ENCODE data around the gene SCRT2. TPM values are rescaled to one million over a fixed set of nuclear protein-coding genes. Genes with fewer than 3 reads are reported as not detected.

SCRT2 gene
- total and polyA plus RNA-seq, 2 of the 8 experiments (the other 6 are each of a cell fraction or from before 2014, with no cell fraction given): 0.12 to 0.34 TPM

GRCh38 chr20:620246-620645, 55.4 kb downstream of the SCRT2 start:
- no peak overlapping the region for H3K56ac ChIP-seq (replicated peaks; ENCODE audit: insufficient read length, low read depth, low read length)
- H2AFZ ChIP-seq (ENCODE audit: low read length): no peak overlapping the region
- H3K4me3 ChIP-seq (ENCODE audit: extremely low read depth in 1 of 4, insufficient read depth in 2 of 4, low read depth in 3 of 4, low read length in 4 of 4): no peak overlapping the region
- no peak overlapping the region for H2AK5ac ChIP-seq (ENCODE audit: low read depth, low read length)
- H3K9me3 ChIP-seq (ENCODE audit: insufficient read depth in 2 of 2, low read depth in 1 of 2, low read length in 1 of 2): no peaks in the 10 kb centered on the region
- H2BK15ac ChIP-seq (ENCODE audit: low read length): no peak overlapping the region
- 78% methylated on average over 6 of the region's 7 CpGs; no CpG with 5 or more reads in 1 of the 2 experiments for WGBS, 2 experiments (ENCODE audit: extremely low coverage in 1 of 2, insufficient coverage in 1 of 2, insufficient read length in 1 of 2, insufficient replicate concordance in 2 of 2, low coverage in 1 of 2, low lambda C conversion rate in 2 of 2, missing lambda C conversion rate in 1 of 2)
- H4K5ac ChIP-seq (ENCODE audit: insufficient read length, low read depth, low read length): no peak overlapping the region
- no peaks in the 10 kb centered on the region for H3K23me2 ChIP-seq (ENCODE audit: low read depth, low read length)
- H4K8ac ChIP-seq (ENCODE audit: extremely low read depth, insufficient read depth, low read length): no peak overlapping the region
- H3K27me3 ChIP-seq (replicated peaks in 1 of 4; ENCODE audit: control insufficient read depth in 3 of 4, extremely low read depth in 1 of 4, insufficient read depth in 3 of 4, low read length in 3 of 4): no peaks in the 10 kb centered on the region
- H2BK5ac ChIP-seq (ENCODE audit: low read depth, low read length): no peak overlapping the region
- no peak for TF ChIP-seq CBX8 (IDR thresholded peaks at IDR 0.05; ENCODE audit: borderline replicate concordance, low read depth, low read length)
- no peak overlapping the region for H2BK120ac ChIP-seq (replicated peaks; ENCODE audit: low read depth, low read length)
- H3K4me1 ChIP-seq (replicated peaks in 1 of 4; ENCODE audit: control insufficient read depth in 3 of 4, insufficient read depth in 4 of 4, low read length in 3 of 4): 0 out of 7 replicates have a peak, but pooled peaks cover 0 to 5% (median 2%) of the 10 kb centered on the region in 4 experiments
- no peaks in the 10 kb centered on the region for H3K79me2 ChIP-seq (ENCODE audit: control insufficient read depth in 1 of 2, insufficient read depth in 2 of 2, low read length in 2 of 2)
- ChIA-PET CTCF (ENCODE audit: partially characterized antibody) (interaction anchor here (0.6 to 2.9 kb wide), 9 partner anchors 9 to 95 kb away, joined by 3 to 10 read pairs (median 5); no protein-coding TSS in a partner anchor), POLR2A (ENCODE audit: partially characterized antibody) (no interaction called here)
- H4K91ac ChIP-seq (replicated peaks; ENCODE audit: insufficient read length, low read length): no peak overlapping the region
- H3K23ac ChIP-seq (ENCODE audit: insufficient read length): no peak overlapping the region
- FAIRE-seq (no peak), DNase-seq (ENCODE audit: low read depth in 1 of 2, low spot score in 2 of 2) (no peak)
- no peak overlapping the region for H2BK12ac ChIP-seq (ENCODE audit: low read depth, low read length)
- no peak overlapping the region for H3K18ac ChIP-seq (ENCODE audit: extremely low read depth, low read length)
- no peak overlapping the region for H3K4ac ChIP-seq (replicated peaks; ENCODE audit: insufficient read length, low read depth, low read length)
- H3K9ac ChIP-seq (replicated peaks in 1 of 4; ENCODE audit: extremely low read depth in 1 of 4, low read depth in 3 of 4, low read length in 3 of 4): no peak overlapping the region
- H3K27ac ChIP-seq (ENCODE audit: low read depth, low read length): no peak overlapping the region
- H3K36me3 ChIP-seq (ENCODE audit: control insufficient read depth in 2 of 4, insufficient read depth in 4 of 4, low read length in 3 of 4): no peaks in the 10 kb centered on the region
- H3K4me2 ChIP-seq (ENCODE audit: insufficient read depth in 1 of 2, low read depth in 2 of 2, low read length in 2 of 2): no peak overlapping the region
- H2BK20ac ChIP-seq (ENCODE audit: low read length): no peak overlapping the region
- H3K79me1 ChIP-seq (ENCODE audit: low read depth, low read length): no peaks in the 10 kb centered on the region
- no peaks in the 10 kb centered on the region for H4K20me1 ChIP-seq (replicated peaks in 1 of 2; ENCODE audit: control insufficient read depth in 1 of 2, insufficient read depth in 2 of 2, low read length in 2 of 2)
- H3K14ac ChIP-seq (ENCODE audit: insufficient read length): no peak overlapping the region
